ENCODE data around the gene KSR2. TPM values are rescaled to one million over a fixed set of nuclear protein-coding genes. Genes with fewer than 3 reads are reported as not detected.

Gene KSR2
- total and polyA plus RNA-seq, 2 of the 13 experiments (the other 11 are each of a cell fraction or from before 2014, with no cell fraction given), result 0.02 TPM; not detected in 1

DNA sequence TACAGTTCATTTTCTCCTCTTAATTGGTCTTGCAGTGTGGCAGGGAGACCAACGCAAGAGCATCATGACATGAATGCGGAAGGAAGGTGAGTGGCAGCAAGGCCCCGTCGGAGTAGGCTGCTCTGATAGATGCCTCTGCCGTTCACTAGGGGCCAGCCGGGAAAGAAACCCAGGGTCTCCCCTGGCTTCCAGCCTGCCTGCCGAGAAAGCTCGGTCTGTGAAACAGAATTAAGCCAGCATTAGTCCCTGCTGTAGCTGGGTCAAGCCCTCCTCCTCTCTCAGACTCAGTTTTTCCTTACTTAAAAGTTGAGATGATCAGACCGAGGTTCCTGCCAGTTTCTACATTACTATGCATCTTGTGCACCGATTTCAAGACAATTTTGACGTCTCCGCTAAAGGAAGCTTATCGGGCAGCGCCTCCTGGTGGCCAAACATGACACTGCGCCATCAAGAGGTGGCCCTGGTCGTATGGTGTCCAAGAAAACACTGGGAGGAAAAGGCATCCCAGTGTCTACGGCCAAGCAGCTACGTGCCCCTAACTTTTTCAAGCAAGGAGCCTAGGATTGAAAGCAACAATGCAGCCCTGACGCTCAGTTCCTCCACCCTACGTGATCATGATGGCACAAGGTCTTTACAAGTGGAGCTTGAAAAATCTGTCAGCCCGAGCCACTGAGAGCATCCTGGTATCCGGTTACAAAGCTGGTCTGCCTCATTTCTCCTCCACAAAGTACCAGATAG lies 131.6 kb downstream of the KSR2 start (continued):
- TF ChIP-seq CTCF (CRISPR knock-in tag; IDR thresholded peaks at IDR 0.05) (peak; percentile 95), SMC3 (IDR thresholded peaks at IDR 0.05; ENCODE audit: low read length) (peak; percentile 90), NBN (conservative IDR thresholded peaks at IDR 0.05) (no peak), NRL (CRISPR knock-in tag; IDR thresholded peaks at IDR 0.05; ENCODE audit: borderline replicate concordance) (no peak), ZBTB10 (CRISPR knock-in tag; IDR thresholded peaks at IDR 0.05; ENCODE audit: borderline replicate concordance) (no peak), ZNF598 (CRISPR knock-in tag; IDR thresholded peaks at IDR 0.05; ENCODE audit: borderline replicate concordance) (no peak), MIER3 (CRISPR knock-in tag; IDR thresholded peaks at IDR 0.05; ENCODE audit: borderline replicate concordance) (no peak), XRCC5 (optimal IDR thresholded peaks at IDR 0.05; ENCODE audit: low read length) (peak; percentile 74), ZNF30 (CRISPR knock-in tag; IDR thresholded peaks at IDR 0.05) (no peak), GPN1 (CRISPR knock-in tag; IDR thresholded peaks at IDR 0.05; ENCODE audit: borderline replicate concordance) (no peak), SATB2 (CRISPR knock-in tag; IDR thresholded peaks at IDR 0.05) (no peak), DR1 (CRISPR knock-in tag; IDR thresholded peaks at IDR 0.05) (no peak), MAF1 (CRISPR knock-in tag; IDR thresholded peaks at IDR 0.05; ENCODE audit: borderline replicate concordance) (no peak), PAF1 (CRISPR knock-in tag; IDR thresholded peaks at IDR 0.05) (no peak)
- TF ChIP-seq, protein P1, sequence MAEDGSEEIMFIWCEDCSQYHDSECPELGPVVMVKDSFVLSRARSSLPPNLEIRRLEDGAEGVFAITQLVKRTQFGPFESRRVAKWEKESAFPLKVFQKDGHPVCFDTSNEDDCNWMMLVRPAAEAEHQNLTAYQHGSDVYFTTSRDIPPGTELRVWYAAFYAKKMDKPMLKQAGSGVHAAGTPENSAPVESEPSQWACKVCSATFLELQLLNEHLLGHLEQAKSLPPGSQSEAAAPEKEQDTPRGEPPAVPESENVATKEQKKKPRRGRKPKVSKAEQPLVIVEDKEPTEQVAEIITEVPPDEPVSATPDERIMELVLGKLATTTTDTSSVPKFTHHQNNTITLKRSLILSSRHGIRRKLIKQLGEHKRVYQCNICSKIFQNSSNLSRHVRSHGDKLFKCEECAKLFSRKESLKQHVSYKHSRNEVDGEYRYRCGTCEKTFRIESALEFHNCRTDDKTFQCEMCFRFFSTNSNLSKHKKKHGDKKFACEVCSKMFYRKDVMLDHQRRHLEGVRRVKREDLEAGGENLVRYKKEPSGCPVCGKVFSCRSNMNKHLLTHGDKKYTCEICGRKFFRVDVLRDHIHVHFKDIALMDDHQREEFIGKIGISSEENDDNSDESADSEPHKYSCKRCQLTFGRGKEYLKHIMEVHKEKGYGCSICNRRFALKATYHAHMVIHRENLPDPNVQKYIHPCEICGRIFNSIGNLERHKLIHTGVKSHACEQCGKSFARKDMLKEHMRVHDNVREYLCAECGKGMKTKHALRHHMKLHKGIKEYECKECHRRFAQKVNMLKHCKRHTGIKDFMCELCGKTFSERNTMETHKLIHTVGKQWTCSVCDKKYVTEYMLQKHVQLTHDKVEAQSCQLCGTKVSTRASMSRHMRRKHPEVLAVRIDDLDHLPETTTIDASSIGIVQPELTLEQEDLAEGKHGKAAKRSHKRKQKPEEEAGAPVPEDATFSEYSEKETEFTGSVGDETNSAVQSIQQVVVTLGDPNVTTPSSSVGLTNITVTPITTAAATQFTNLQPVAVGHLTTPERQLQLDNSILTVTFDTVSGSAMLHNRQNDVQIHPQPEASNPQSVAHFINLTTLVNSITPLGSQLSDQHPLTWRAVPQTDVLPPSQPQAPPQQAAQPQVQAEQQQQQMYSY (CRISPR knock-in tag; IDR thresholded peaks at IDR 0.05), result no peak

Data from HepG2 (cell line).